HG03159 (cell line): ENCODE data around the gene SDK2.

Source experiments
- ATAC-seq: cut with Tn5 transposase; IDR thresholded peaks from one replicate; pipeline ENCODE4 v1.9.1; 2021; ENCODE audit warnings: mild to moderate bottlenecking, moderate library complexity; ENCODE audit not compliant: unreplicated experiment

SDK2 gene

DNA sequence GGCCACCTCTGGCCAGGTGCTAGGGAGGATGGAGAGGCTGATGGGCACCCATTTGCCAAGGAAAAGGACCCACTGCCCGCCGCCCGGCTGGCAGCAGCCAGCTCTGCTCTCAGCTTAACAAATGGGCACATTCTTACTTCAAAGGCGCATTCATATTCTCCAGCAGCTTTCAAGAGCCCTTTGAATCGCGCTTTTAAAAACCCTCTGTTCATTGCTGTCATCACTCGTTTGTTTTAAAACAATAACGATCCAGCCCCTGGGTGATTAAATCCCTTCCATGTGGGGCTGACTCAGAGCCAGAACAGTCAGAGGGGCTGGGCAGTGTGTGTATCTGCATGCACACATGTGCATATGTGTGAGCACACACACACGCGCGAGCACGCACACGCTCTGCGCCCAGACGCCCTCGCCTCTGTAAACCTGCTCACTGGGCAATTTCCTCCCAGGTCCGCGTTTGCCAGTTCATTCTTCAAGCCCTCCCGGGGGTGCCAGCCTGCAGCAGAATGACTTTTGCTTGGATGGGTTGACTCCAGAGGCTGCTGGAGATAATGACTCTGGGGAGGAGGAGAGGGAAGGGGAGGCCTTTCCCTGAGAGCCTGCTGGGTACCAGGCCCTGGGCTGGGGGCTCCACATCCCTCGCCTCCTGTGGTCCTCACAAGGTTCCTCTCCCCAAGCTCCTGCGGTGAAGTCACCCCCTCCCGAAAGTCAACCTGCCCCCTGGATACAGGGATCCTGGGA lies 133.1 kb downstream of the SDK2 start:
- ATAC-seq = no peak

DNA sequence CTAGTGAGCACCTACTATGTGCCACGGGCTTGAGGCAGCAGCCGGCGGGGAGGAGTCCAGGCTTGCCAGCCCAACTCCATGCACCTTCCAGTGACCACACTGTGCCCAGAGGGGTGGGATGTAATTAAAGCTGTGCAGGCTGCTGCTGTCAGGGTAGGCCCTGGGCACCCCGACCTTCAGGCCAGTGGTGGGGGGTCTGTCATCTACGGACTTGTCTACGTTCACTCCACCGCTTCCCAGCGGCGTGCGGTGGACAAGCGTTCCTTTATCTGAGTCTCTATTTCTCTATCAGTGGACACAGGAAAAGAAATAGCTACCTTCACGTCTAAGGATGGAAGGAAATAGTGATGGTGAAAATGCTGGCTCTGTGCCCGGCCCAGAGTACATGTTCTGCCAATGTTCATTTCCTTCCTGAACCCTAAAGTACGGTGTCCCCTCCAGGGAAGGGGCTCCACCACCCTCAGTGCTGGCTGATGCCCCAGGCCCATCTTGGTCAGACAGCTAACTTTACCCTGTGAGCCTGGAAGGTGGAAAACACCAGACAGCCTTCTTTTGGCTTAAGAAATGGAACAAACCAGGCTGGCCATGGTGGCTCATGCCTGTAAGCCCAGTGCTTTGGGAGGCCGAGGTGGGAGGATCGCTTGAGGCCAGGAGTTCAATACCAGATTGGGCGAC lies 135.2 kb downstream of the SDK2 start:
- ATAC-seq = no peak

DNA sequence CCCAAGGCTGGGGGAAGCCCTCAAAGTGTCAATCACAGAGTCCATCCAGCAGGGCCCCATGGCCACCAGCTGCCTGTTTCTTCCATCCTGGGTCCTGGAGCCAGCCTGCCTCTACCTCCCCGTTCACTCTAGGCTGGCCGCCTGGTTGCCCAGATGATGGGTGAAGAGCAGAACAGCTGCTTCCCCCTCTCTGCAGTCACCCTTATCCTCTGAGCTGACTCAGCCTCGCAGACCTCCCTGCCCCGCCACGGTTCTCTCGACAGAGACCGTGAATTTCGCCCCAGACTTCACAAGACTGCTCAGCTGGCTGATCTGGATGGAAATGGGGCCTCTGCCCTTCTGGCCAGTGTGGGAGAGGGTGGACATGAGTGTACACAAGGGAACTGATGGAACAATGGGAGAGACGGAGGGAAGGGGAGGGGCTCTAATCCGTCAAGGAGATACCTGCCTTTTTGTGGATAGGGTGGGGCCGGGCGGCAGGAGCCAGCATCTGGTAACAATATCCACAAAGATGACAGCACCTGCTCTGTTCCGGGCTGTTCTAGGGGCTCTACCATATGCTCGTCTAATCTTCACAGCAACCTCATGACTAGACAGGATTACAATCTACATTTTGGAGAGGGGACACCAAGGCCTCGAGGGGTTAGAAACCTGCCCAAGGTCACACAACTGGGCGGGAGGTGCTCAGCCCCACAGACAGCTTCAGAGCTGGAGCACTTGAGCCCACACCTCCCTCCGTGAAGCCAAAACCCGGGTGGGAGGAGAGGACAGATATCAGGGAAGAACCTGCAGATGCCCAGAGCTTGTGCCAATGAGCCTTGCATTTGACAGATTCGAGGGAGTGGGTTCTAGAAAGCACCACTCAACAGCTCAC lies 136.0 kb downstream of the SDK2 start:
- no peak for ATAC-seq

DNA sequence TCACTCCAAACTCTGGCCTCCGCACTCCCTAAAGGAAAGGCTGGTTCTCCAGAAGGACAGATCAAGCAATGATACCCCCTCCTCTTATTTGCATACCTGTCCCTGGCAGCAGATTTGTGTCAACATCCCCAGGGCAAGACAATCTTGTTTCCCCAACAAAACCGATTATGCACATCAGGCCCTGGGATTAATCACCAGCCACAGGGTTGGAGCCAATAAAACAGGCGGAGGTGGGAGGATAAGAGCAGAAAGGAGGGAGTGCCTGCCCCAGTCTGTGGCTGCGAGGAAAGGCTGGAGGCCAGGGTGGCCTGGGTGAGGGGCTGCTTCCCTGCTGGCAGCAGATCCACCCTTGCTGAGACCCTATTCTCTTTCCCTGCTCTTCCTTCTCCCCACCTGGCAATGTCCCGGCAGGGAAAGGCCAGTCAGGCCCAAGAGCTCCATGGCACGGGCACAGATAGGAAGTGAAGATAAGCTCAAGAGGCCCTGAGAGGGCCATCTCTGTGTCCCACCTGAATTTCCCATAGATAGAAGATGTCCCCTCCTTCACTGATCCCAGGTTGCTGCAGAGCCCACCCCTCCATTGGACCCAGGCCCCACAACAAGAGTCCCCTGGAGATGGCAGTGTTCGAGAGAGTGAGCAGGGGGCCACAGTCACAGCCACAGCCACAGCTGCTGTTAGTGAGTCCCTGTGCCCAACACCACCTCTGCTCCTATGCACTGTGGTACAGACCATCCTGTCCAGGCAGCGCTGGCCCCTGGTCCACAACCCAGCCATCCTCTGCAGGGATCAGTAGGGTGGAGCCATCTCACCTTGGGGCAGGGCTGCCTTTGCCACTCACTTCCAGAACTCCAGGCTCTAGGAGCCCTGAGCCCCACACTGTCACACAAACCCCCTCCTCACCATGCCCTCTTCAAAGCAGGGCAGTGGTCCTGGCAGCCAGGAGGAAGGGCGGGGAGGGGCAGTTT lies 137.5 kb downstream of the SDK2 start:
- no peak for ATAC-seq

DNA sequence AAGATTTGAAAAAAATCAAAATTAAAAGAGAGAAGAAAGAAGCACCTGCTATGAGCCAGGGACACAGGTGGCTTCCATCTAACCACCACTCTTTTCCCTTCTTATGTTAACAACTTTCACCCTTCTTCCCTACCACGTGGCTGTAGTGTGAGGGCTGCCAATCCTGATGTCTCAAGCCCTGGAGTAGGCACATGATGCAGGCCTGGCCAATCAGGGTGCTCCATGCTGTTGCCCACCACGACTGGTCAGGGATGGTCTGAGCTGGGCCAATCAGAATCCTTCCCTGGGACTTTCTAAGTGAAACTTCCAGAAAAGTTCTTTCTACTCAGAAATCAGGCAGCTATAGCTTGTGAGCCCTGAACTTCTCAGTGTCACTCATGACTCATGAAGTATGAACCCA lies 140.7 kb downstream of the SDK2 start:
- ATAC-seq = no peak

DNA sequence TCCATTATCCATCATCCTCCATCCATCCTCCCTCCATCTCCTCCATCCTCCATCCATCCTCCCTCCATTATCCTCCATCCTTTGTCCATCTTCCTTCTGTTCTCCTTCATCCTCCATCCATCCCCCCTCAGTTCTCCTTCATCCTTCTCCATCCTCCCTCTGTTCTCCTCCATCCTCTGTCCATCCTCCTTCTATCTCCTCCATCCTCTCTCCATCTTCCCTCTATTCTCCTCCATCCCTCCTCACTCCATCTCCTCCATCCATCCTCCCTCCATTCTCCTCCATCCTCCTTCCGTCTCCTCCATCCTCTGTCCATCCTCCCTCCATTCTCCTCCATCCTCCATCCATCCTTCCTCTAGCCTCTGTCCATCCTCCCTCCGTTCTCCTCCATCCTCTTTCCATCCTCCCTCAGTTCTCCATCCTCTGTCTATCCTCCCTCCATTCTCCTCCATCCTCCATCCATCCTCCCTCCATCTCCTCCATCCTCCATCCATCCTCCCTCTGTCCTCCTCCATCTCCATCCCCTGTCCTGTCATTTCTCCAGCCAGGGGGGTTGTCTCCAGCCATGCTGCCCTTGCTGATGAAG lies 143.7 kb downstream of the SDK2 start:
- ATAC-seq = no peak

DNA sequence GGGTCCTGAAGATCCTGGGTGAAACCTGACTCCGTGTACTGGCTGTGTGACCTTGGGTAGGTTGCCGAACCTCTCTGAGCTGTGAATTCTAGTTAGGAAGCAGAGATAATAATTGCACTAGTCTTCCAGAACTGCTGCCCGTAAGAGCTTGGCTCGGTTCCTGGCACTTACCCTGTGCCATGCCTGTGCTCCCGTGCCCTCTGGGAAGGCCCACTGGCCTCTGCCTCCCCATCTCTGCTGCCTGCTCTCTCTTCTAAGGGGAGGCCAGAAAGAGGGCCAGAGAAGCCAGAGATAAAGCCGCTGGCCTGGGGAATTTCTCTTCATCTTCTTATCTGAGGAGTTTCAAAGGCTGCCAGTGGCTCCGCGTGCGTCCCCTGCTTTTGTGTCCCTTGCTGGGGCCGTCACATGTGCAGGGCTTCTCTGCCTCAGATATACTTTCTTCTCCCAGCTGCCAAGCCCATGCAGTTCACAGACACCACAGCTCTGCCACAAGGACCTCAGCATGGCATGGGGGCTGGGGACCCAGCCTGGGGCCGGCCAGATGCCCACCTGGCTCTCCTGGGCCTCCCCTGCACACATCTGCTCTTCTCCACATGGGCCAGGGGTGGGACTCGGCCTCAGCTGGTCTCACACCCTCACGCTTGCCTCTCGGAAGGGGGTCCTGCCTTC lies 145.2 kb downstream of the SDK2 start:
- no peak for ATAC-seq

DNA sequence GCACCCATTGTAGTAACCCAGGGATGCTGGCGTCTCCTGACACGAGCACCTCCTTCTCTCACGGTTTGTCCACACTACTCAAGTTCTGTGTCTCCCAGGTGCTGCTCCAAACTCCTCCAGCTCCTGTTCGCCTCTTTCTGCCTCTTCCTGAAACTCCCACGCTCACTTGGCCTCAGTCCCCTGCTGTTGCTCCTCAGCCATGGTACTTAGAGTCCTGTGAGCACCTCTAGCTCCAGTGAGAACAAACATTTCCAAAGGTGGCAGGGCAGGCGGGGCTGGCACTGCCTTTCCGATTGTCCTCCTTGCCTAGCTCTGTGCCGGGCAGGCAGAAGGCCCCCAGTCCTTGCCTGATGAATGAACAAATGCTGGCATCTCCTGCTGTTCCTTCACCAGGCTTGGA lies 146.1 kb downstream of the SDK2 start:
- no peak for ATAC-seq

DNA sequence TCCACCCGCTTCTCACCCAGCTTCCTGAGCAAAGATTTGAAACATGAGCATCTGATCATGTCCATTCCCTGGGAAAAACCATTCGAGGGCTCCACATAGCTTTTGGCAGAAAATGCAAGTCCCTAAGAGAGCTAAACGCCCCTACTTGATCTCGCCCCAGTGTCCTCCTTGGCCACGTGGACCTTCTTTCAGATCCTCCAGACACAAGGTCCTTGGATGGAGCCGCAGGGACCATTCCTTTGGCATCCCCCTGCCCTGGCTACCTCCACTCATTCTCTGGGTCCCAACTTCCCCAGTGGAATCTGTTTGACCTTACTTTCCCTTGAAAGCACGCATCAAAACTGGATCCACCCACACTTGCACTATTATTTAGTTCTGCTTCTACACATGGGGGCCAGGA lies 146.5 kb downstream of the SDK2 start:
- ATAC-seq = no peak

DNA sequence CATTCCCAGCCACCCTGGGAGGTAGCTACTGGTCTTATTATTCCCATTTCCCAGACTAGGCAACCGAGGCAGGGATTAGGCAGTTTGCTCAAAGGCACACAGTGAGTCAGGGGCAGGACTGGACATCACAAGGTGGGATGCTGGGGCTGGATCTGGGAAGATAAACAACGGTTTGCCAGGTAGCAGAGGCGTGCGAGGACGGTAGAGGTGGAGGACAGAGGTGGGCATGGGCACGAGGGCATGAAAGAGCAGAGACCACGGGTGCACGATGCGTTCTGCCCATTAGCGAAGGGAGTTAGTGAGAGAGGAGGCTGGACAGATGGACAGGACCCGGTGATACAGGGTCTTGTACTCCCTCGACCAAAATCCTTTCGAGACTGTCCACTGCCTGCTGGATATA lies 148.0 kb downstream of the SDK2 start:
- no peak for ATAC-seq

DNA sequence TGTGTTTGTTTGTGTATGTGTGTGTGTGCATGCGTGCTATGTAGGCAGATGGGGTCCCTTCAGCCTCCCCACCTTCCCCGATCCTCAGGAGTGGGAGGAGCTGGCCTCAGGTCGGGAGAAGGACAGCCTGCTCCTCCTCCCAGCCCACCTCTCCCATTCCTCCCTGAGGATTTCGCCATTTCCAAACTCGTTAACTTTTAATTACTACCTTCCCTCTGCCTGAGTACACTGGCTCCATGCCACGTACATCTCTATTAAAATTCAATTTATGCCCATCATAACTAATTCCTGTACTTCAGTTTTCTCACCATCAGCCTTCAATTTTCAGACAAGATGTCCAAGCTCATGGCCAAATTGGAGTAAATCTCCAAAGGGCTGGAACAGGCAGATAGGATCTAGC lies 148.6 kb downstream of the SDK2 start:
- no peak for ATAC-seq

DNA sequence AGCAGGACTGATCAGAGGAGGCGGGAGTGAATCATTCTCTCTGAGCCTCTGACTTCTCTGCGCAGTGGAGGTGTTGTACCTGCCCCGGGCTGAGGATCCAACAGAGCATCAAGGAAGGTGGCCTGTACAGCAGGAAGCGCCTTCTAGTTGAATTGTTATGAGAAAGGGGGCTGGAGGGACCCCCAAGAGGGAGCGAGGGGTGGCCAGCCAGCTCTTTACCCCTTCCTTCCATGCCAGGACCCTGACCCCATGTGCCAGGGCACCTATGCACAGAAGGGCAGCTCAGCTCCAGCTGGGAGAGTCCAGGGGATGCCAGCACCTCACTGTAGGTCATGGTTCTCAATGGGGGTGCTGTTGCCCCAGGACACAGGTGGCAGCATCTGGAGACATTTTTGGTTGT lies 149.3 kb downstream of the SDK2 start:
- ATAC-seq = no peak

DNA sequence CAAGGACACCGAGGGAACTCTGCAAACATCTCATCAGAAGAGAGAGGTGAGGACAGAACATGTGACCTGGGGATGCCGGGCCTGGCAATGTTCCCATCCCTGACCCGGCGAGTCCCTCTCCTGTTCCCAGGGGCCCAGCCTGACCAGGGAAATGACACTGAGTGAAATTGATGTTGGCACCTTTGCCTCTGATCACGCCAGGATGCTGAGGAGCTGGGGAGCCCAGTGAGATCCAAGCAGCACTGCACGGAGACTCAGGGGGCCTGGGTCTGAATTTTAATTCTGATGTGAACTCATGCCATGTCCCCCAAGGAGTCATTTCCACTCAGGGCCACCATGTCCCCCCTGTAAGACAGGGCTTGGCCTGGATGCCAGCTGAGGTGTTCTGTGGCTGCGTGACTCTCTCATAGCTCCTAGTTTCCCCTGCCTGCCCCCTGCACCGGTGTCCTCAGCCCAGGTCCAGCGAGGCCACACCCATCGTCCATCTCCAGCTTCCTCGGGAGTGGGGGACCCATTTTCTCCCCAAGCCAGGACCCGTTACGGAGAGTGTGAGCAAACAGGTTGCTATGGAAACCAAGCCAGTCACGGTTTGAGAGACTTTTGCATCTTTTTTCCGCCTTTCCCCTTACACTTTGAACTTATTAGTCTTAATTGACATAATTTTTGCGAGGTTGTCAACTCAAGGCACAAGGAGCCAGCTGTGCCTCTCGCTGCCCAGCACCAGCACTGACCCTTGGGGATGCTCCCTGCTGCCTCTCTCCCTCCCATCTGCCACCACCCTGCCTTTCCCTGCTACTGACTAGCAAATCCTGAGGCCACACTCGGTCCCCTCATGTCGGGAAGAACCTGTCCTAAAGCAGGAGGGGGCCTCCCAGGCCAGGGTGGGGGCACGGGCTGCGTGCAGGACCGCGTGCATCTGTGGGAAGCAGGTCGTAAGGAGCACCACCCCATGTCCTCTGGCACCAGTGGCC lies 150.0 kb downstream of the SDK2 start:
- ATAC-seq = no peak

DNA sequence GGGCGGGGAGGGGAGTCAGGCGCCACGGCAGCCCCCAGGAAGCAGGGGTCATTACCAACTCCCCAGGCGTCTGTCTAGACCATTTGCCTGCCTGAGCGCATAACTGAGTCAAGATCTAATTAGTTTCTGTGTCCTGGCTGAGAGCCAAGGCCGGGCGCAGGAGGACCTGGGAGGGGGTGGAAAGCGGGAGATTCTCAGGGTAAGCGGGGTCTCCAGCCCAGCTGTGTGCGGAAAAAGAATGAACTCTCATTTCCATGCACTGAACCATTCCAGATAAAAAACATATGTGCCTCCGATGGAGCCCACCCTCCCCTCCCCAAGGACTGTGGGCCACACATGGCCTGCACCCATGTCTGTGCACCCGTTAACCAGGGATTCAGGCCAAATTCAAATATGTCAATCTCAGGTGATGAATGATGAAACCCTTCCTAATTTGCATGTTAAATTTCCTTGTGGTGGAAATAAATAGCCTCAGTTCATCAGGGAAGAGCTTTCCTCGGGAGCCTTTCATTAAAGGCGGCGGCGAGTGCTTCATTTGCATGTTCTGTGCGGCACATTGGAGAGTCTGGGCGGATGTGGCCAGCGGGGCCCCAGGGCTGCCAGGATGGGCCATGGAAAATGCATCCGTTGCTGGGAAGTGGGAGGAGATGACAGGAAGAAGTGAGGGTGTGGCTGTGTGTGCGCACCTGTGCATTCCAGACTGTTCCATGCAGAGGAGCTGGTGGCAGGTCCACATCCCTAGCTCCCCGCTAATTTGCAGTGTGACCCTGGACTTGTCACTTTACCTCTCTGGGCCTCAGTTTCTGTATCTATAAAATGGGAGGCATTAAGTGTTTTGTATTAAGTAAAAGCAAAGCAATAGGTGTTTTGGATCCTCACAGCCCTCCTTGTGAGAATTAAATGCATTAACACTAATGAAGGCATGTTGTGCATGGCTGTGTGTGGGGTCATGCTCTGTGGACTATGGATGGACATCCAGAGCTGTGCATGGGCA lies 151.1 kb downstream of the SDK2 start:
- ATAC-seq = no peak

DNA sequence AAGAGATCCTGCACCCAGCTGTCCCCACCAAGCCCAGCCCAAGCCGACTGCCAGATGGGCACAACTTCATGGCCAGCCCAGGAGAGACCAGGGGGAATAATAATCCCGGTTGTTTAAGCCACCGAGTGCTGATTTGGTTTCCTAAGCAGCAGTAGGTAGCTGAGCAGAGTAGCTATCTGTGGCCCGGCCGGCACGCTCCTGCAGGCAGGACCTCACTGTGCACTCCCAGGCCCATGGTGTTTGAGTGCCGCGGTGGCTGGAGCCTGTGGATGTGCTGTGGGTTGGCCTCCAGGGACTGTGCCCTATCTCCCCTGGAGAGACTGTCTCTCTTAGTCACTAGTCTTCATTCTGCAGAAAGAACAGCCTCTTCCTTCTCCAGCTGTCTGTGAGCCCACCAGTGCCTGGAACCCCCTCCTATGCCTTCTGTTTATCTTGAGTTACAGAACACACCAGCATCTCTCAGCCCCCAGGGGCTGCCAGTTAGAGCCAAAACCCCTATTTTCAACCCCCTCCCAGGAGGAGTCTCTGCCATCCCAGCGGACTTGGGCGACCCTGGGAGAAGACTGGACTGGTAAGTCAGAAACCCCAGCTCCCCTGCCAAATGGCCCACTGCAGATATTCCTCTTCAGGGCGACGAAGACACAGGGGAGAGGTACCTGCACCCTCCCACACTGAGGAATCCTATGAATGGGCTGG lies 152.0 kb downstream of the SDK2 start:
- ATAC-seq = no peak

DNA sequence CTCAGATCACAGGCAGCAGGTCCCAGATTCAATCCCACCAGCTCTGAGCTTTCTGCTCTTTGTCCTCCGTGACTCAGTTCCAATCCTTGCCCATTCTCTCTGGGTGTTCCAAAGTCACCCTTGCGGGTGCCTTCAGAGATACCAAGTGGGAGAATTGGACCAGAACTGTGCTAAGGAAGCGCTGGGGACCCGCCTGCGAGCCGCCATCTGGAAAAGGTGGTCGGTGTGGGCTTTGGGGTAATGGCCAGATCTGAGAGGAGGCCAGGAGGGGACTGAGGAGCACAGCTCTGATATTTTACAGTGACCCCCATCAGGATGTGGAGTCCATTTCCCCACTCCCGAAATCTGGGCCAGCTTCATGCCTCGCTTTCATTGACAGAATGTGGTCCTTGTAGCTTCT lies 152.6 kb downstream of the SDK2 start:
- no peak for ATAC-seq

DNA sequence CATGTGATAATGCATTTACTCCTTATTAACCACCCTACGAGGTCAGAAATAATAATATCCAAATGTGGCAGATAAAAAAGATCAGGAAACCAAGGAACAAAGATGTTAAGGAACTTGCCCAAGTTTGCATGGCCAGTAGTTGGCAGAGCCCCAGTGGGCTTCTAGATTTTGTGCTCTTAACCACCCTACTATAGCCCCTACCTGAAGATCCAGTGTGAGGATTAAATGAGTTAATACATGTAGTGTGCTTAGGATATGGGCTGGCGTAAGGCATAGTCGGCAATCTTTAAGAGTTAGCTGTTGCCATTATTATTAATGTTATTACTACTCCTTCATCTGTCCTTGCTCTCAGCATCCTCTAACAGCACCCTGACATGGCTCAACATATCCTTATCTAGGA lies 153.4 kb downstream of the SDK2 start:
- ATAC-seq = no peak
